Neural progenitor cell (in vitro differentiated cells): ENCODE data around the gene SLAMF7. TPM values are rescaled to one million over a fixed set of nuclear protein-coding genes. Genes with fewer than 3 reads are reported as not detected.

Experiments used
- DNase-seq: peaks from one replicate; pipeline ENCODE4 v3.0.0-alpha.2; 2016; ENCODE audit warnings: low spot score
- H2AFZ ChIP-seq: fragments of 200-600 bp; sonication (generic); replicated peaks from 2 replicates; pipeline ENCODE4 v1.6.1; 2016; ENCODE audit warnings: antibody characterized with exemption
- H3F3A ChIP-seq: fragments of 200-600 bp; sonication (generic); 2 replicates; pipeline ENCODE4 v1.6.1; 2016; ENCODE audit warnings: antibody characterized with exemption, low read depth
- H3K27ac ChIP-seq: fragments of 200-600 bp; sonication (generic); 2 replicates; pipeline ENCODE4 v1.5.1; 2016; ENCODE audit warnings: mild to moderate bottlenecking
- H3K27me3 ChIP-seq: fragments of 200-600 bp; sonication (generic); 2 replicates; pipeline ENCODE4 v1.6.1; 2016; ENCODE audit warnings: mild to moderate bottlenecking, moderate library complexity
- H3K36me3 ChIP-seq: fragments of 200-600 bp; sonication (generic); 2 replicates; pipeline ENCODE4 v1.5.1; 2016
- H3K4me1 ChIP-seq: fragments of 200-600 bp; sonication (generic); 2 replicates; pipeline ENCODE4 v1.6.1; 2016; ENCODE audit warnings: mixed run types
- H3K4me2 ChIP-seq: fragments of 200-600 bp; sonication (generic); 2 replicates; pipeline ENCODE4 v1.6.1; 2016
- H3K4me3 ChIP-seq: fragments of 200-600 bp; sonication (generic); 2 replicates; pipeline ENCODE4 v1.5.1; 2016
- H3K79me2 ChIP-seq: fragments of 200-600 bp; sonication (generic); 2 replicates; pipeline ENCODE4 v1.6.1; 2016; ENCODE audit warnings: low read depth
- H3K9ac ChIP-seq: fragments of 200-600 bp; sonication (generic); 2 replicates; pipeline ENCODE4 v1.6.1; 2016
- H3K9me3 ChIP-seq: fragments of 200-600 bp; sonication (generic); 2 replicates; pipeline ENCODE4 v1.5.1; 2016; ENCODE audit warnings: low read depth
- H4K20me1 ChIP-seq: fragments of 200-600 bp; sonication (generic); 2 replicates; pipeline ENCODE4 v1.6.1; 2016; ENCODE audit warnings: low read depth
- H3K27ac Mint-ChIP-seq: 3 replicates; pipeline ENCODE4 v1.8.0; 2021; ENCODE audit warnings: mixed read lengths
- H3K27me3 Mint-ChIP-seq: 2 replicates; pipeline ENCODE4 v1.8.0; 2022; ENCODE audit warnings: low read depth, mild to moderate bottlenecking, inconsistent platforms, moderate library complexity, mixed read lengths; ENCODE audit not compliant: insufficient read depth
- H3K36me3 Mint-ChIP-seq: 3 replicates; pipeline ENCODE4 v1.8.0; 2021; ENCODE audit warnings: mixed read lengths
- H3K4me1 Mint-ChIP-seq: 3 replicates; pipeline ENCODE4 v1.8.0; 2021; ENCODE audit warnings: mixed read lengths
- H3K4me3 Mint-ChIP-seq: 3 replicates; pipeline ENCODE4 v1.8.0; 2021; ENCODE audit warnings: mild to moderate bottlenecking, moderate library complexity, mixed read lengths
- H3K9me3 Mint-ChIP-seq: 3 replicates; pipeline ENCODE4 v1.8.0; 2020; ENCODE audit warnings: mixed read lengths
- CTCF ChIP-seq: fragments of 200-600 bp; sonication (generic); IDR thresholded peaks from 2 replicates; pipeline ENCODE4 v1.5.1; 2017; ENCODE audit warnings: antibody characterized with exemption, mild to moderate bottlenecking
- EZH2 ChIP-seq: fragments of 200-600 bp; sonication (generic); IDR thresholded peaks from 2 replicates; pipeline ENCODE4 v1.6.1; 2017; ENCODE audit warnings: antibody characterized with exemption, mild to moderate bottlenecking, moderate library complexity
- EZH2phosphoT487 ChIP-seq: fragments of 200-600 bp; sonication (generic); IDR thresholded peaks from 2 replicates; pipeline ENCODE4 v1.6.1; 2017; ENCODE audit warnings: antibody characterized with exemption
- total RNA-seq: library from RNA; depleted of rRNA; stranded (reverse); fragments of >200 nt; gene quantifications from 2 replicates; pipeline ENCODE4 v1.2.3, GENCODE V29; 2015; ENCODE audit warnings: low replicate concordance

SLAMF7 gene
- total RNA-seq, 1 donor from 2014 or later = not detected

DNA sequence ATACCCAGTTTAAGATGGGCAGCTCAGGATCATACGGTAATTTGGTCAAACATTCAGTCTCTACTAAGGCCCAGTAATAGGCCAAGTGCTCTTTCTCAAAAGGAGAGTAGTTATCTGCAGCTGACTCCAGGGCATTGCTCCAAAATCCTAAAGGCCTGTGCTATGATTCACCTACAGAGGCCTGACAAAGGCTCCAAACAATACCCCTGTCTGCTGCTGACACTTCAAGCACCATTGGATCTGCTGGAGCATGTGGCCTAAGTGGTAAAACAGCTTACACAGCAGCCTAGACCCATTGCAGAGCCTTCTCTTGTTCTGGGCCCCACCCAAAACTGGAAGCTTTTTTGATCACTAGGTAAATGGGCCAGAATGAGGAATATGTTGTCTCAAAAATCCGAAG lies 22.8 kb downstream of the SLAMF7 start:
- no peak overlapping the region for H3K9ac ChIP-seq
- H3K9me3 ChIP-seq = no peaks in the 10 kb centered on the region
- TF ChIP-seq CTCF (no peak), EZH2phosphoT487 (no peak), EZH2 (no peak)
- no peaks in the 10 kb centered on the region for H3K79me2 ChIP-seq
- H3K36me3 ChIP-seq = no peaks in the 10 kb centered on the region
- no peaks in the 10 kb centered on the region for H3K27me3 ChIP-seq
- no peaks in the 10 kb centered on the region for H4K20me1 ChIP-seq
- H3K4me1 ChIP-seq = no peaks in the 10 kb centered on the region
- H2AFZ ChIP-seq = no peak overlapping the region
- peaks cover 2% of the 10 kb centered on the region for H3K27me3 Mint-ChIP-seq
- no peaks in the 10 kb centered on the region for H3F3A ChIP-seq
- no peak overlapping the region for H3K27ac ChIP-seq
- DNase-seq = no peak
- no peaks in the 10 kb centered on the region for H3K36me3 Mint-ChIP-seq
- H3K4me3 Mint-ChIP-seq = no peak overlapping the region
- H3K4me1 Mint-ChIP-seq = no peaks in the 10 kb centered on the region
- H3K27ac Mint-ChIP-seq = no peak overlapping the region
- no peak overlapping the region for H3K4me2 ChIP-seq
- H3K9me3 Mint-ChIP-seq = no peaks in the 10 kb centered on the region
- no peak overlapping the region for H3K4me3 ChIP-seq

- TF ChIP-seq EZH2phosphoT487 (no peak), CTCF (no peak), EZH2 (no peak)
- Histone ChIP-seq H4K20me1 (no peaks in the 10 kb centered on the region), H3F3A (no peaks in the 10 kb centered on the region), H3K9me3 (no peaks in the 10 kb centered on the region), H3K4me1 (no peaks in the 10 kb centered on the region), H3K27me3 (no peaks in the 10 kb centered on the region), H3K27ac (no peak overlapping the region), H3K79me2 (no peaks in the 10 kb centered on the region), H3K9ac (no peak overlapping the region), H3K4me3 (no peak overlapping the region), H2AFZ (no peak overlapping the region), H3K4me2 (no peak overlapping the region), H3K36me3 (no peaks in the 10 kb centered on the region)
- Mint-ChIP-seq H3K9me3 (no peaks in the 10 kb centered on the region), H3K27ac (no peak overlapping the region), H3K27me3 (peaks cover 2% of the 10 kb centered on the region), H3K36me3 (no peaks in the 10 kb centered on the region), H3K4me3 (no peak overlapping the region), H3K4me1 (no peaks in the 10 kb centered on the region)
- DNase-seq = no peak
Observed at GRCh38 chr1:160763993-160764392, 24.9 kb downstream of the SLAMF7 start.

DNA sequence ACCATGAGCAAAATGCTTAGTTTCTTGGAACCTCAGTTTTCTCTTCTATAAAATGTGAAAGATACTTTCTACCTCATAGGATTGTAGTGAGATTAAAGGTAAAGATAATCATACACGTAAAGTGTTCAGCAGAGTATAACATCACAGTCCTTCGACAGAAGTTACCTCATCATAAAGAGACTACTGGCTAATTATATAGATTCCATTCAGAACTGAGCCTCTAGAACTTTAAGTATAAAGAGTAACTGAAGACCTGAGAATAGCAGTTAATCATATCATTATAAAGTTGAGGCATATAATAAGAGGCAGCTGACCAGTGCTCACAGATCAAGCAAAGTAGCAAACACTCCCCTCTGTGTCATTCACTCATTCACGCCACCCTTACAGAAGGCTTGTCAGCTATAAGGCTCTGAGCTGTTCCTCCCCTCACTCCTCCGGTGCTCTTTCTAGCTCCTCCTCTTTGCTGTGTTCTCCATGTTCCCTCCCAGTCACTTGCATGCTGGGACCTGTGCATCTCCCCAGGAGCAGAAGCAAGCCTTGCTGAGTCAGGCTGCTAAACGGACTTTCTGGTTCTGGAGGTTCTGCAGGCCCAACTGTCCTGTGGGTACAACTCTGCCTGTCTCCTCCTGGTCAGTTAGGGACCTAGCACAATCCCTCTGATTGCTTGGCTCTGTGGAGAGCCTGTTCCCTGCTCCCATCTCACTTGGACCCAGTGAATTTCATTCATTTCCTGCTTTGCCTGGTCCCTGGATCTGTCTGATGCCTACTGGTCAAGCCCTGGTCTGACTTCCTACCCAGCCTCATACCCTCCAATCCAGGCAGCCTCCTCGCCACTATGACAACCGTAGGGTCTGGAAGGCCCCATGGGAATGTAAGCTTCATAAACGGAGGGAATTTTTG lies 28.6 kb downstream of the SLAMF7 start:
- Histone ChIP-seq H3K27ac (no peak overlapping the region), H3K9me3 (no peaks in the 10 kb centered on the region), H3K9ac (no peak overlapping the region), H3F3A (no peaks in the 10 kb centered on the region), H4K20me1 (no peaks in the 10 kb centered on the region), H3K4me2 (no peak overlapping the region), H2AFZ (peak overlapping the region; percentile 59), H3K79me2 (no peaks in the 10 kb centered on the region), H3K36me3 (no peaks in the 10 kb centered on the region), H3K4me3 (no peak overlapping the region), H3K27me3 (no peaks in the 10 kb centered on the region), H3K4me1 (no peaks in the 10 kb centered on the region)
- Mint-ChIP-seq H3K27me3 (peaks cover 2% of the 10 kb centered on the region), H3K27ac (no peak overlapping the region), H3K9me3 (no peaks in the 10 kb centered on the region), H3K36me3 (no peaks in the 10 kb centered on the region), H3K4me1 (no peaks in the 10 kb centered on the region), H3K4me3 (no peak overlapping the region)
- no peak for DNase-seq
- TF ChIP-seq EZH2 (no peak), EZH2phosphoT487 (no peak), CTCF (no peak)
